Tibial artery (tissue), 4 donors: ENCODE results near the gene PIP5K1C.

ENCODE experiments used
- DNase-seq, 2 donors: peaks; one replicate each; pipeline ENCODE4 v3.0.0-alpha.2; 2019
- H3K27ac ChIP-seq, 2 donors: fragments of 200-600 bp; sonication (generic) in 1 of 2; 1 replicate in 1 of 2; 2 replicates in 1 of 2; pipeline ENCODE4 v1.5.1; 2018 to 2019; ENCODE audit warnings: mild to moderate bottlenecking in 1 of 2
- H3K27me3 ChIP-seq, 2 donors: fragments of 200-600 bp; sonication (generic) in 1 of 2; one replicate each; pipeline versions ENCODE4 v1.5.1 to v1.6.0; 2016 to 2019
- H3K36me3 ChIP-seq, 3 donors: fragments of 200-600 bp; sonication (generic) in 2 of 3; one replicate each; pipeline ENCODE4 v1.5.1; 2016 to 2019; ENCODE audit warnings: mild to moderate bottlenecking in 2 of 3
- H3K4me1 ChIP-seq, 4 donors: fragments of 200-600 bp; sonication (generic) in 2 of 4; 1 replicate in 3 of 4; 2 replicates in 1 of 4; pipeline ENCODE4 v1.5.1; 2016 to 2019
- H3K4me3 ChIP-seq, 2 donors: fragments of 200-600 bp; sonication (generic) in 1 of 2; 1 replicate in 1 of 2; 2 replicates in 1 of 2; pipeline ENCODE4 v1.5.1; 2018 to 2019; ENCODE audit warnings: mild to moderate bottlenecking in 2 of 2
- H3K9me3 ChIP-seq, 3 donors: fragments of 200-600 bp; sonication (generic) in 1 of 3; one replicate each; pipeline ENCODE4 v1.5.1; 2016 to 2019
- CTCF ChIP-seq, 2 experiments: fragments of 200-600 bp in 1 of 2; fragments of 450-650 bp in 1 of 2; IDR thresholded peaks; one replicate each; pipeline ENCODE4 v1.5.1; 2017 to 2019; ENCODE audit warnings: antibody characterized with exemption in 2 of 2, mild to moderate bottlenecking in 1 of 2, moderate library complexity in 1 of 2
- intact Hi-C: fragments of 100-400 bp; cut with DNase I; formaldehyde crosslinking; loops from one replicate; pipeline ENCODE4 v1.15.0; 2023; ENCODE audit warnings: low total_unique reads

The PIP5K1C gene

GRCh38 chr19:3593156-3593555 is 107.1 kb downstream of the PIP5K1C start:
- no peak for TF ChIP-seq CTCF (IDR thresholded peaks at IDR 0.05)
- Histone ChIP-seq H3K4me1 (peaks cover 0 to 18% (median 0%) of the 10 kb centered on the region in 4 donors), H3K9me3 (no peaks in the 10 kb centered on the region), H3K27ac (peak overlapping the region; percentile 34 to 64), H3K4me3 (no peak overlapping the region), H3K36me3 (peaks cover 45 to 52% (median 47%) of the 10 kb centered on the region in 3 donors), H3K27me3 (no peaks in the 10 kb centered on the region)
- no peak for DNase-seq
- intact Hi-C loops, result no loop called here

- intact Hi-C loops, result no loop called here
- Histone ChIP-seq H3K36me3 (peaks cover 36 to 43% (median 40%) of the 10 kb centered on the region in 3 donors), H3K9me3 (no peaks in the 10 kb centered on the region), H3K27me3 (no peaks in the 10 kb centered on the region), H3K4me3 (no peak overlapping the region), H3K4me1 (peaks cover 0 to 22% (median 2%) of the 10 kb centered on the region in 4 donors), H3K27ac (peak overlapping the region; percentile 34 to 64)
- DNase-seq, result peak in 1 of 2 donors; percentile 65
- no peak for TF ChIP-seq CTCF (IDR thresholded peaks at IDR 0.05)
Observed at GRCh38 chr19:3591876-3592613, 108.2 kb downstream of the PIP5K1C start.

- Histone ChIP-seq H3K4me3 (no peak overlapping the region), H3K36me3 (peaks cover 27 to 38% (median 36%) of the 10 kb centered on the region in 3 donors), H3K27ac (peak overlapping the region in 1 of 2 donors; percentile 64), H3K27me3 (no peaks in the 10 kb centered on the region), H3K9me3 (no peaks in the 10 kb centered on the region), H3K4me1 (peaks cover 0 to 31% (median 9%) of the 10 kb centered on the region in 4 donors)
- no peak for DNase-seq
- intact Hi-C loops, result no loop called here
- TF ChIP-seq CTCF (IDR thresholded peaks at IDR 0.05), result no peak
Observed at GRCh38 chr19:3590991-3591659, 109.1 kb downstream of the PIP5K1C start.

- H3K4me1 ChIP-seq, result peaks cover 0 to 43% (median 19%) of the 10 kb centered on the region in 4 donors
- peaks cover 0 to 4% of the 10 kb centered on the region in 2 donors for H3K27me3 ChIP-seq
- no peak for DNase-seq
- intact Hi-C loops, result no loop called here
- no peak overlapping the region for H3K27ac ChIP-seq
- H3K36me3 ChIP-seq, result peaks cover 15 to 26% (median 24%) of the 10 kb centered on the region in 3 donors
- no peaks in the 10 kb centered on the region for H3K9me3 ChIP-seq
- H3K4me3 ChIP-seq, result no peak overlapping the region
- no peak for TF ChIP-seq CTCF (IDR thresholded peaks at IDR 0.05)
Observed at GRCh38 chr19:3589949-3590348, 110.3 kb downstream of the PIP5K1C start.

GRCh38 chr19:3589439-3589838 is 110.8 kb downstream of the PIP5K1C start:
- intact Hi-C loops, result no loop called here

More at GRCh38 chr19:3589439-3589838, 110.8 kb downstream of the PIP5K1C start:
- Histone ChIP-seq H3K36me3 (peaks cover 10 to 21% (median 19%) of the 10 kb centered on the region in 3 donors), H3K27ac (no peak overlapping the region), H3K9me3 (no peaks in the 10 kb centered on the region), H3K4me3 (no peak overlapping the region), H3K4me1 (peaks cover 0 to 44% (median 20%) of the 10 kb centered on the region in 4 donors), H3K27me3 (peaks cover 0 to 4% of the 10 kb centered on the region in 2 donors)
- DNase-seq, result no peak
- no peak for TF ChIP-seq CTCF (IDR thresholded peaks at IDR 0.05)
